ENCODE results near the gene PRPF19. TPM values are rescaled to one million over a fixed set of nuclear protein-coding genes. Genes with fewer than 3 reads are reported as not detected.

PRPF19 gene
- total RNA-seq, 1 donor from 2014 or later: 70.6 TPM

DNA sequence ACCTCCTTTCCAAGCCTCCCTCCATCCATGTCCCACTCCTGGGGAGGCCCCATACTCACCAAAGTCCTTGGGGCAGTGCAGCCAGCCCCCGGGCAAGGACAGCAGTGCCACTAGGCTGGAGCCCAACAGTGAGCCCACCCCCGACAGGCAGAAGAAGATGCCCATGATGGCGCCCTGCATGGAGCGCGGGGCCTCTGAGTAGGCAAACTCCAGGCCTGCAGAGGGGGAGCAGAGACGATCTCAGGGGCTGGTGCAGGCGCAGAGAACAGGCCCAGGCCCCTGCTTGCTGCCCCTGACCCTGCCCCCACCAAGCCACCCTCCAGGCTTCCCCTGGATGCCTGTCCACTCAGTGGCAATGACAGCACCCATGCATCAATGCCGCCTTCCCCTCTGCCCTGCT is 31.4 kb upstream of the PRPF19 start:
- DNase-seq (ENCODE audit: low spot score): no peak

DNA sequence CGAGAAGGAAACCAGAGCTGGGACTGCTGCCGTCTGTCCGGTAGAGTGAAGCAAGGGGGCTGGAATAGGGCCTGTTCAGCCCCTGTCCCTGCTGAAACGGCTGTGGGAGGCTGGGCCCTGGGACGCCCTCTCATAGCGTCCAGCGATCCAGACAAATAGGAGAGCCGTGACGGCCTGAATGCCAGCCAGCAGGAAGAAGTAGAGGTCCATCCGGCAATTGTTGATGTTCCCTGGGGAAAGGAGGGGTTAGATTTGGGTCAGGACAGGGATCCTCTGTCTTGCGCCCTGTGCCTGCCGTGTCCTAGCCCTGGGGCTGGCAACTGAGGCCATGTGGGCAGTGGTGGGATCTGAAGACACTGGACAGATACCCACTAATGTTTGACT is 30.8 kb upstream of the PRPF19 start:
- DNase-seq (ENCODE audit: low spot score): no peak

DNA sequence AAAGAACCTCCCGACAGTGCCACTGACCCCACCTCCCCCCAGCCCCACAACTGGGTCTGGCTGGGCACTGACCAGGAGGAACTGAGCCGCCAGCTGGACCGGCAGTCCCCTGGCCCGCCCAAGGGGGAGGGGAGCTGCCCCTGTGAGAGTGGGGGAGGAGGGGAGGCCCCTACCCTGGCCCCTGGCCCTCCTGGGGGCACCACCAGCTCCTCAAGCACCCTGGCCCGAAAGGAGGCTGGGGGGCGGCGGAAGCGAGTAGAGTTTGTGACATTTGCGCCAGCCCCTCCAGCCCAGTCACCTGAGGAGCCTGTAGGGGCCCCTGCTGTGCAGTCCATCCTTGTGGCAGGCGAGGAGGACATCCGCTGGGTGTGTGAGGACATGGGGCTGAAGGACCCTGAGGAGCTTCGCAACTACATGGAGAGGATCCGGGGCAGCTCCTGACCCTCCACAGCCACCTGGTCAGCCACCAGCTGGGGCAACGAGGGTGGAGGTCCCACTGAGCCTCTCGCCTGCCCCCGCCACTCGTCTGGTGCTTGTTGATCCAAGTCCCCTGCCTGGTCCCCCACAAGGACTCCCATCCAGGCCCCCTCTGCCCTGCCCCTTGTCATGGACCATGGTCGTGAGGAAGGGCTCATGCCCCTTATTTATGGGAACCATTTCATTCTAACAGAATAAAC is 30.2 kb upstream of the PRPF19 start:
- DNase-seq (ENCODE audit: low spot score): no peak

DNA sequence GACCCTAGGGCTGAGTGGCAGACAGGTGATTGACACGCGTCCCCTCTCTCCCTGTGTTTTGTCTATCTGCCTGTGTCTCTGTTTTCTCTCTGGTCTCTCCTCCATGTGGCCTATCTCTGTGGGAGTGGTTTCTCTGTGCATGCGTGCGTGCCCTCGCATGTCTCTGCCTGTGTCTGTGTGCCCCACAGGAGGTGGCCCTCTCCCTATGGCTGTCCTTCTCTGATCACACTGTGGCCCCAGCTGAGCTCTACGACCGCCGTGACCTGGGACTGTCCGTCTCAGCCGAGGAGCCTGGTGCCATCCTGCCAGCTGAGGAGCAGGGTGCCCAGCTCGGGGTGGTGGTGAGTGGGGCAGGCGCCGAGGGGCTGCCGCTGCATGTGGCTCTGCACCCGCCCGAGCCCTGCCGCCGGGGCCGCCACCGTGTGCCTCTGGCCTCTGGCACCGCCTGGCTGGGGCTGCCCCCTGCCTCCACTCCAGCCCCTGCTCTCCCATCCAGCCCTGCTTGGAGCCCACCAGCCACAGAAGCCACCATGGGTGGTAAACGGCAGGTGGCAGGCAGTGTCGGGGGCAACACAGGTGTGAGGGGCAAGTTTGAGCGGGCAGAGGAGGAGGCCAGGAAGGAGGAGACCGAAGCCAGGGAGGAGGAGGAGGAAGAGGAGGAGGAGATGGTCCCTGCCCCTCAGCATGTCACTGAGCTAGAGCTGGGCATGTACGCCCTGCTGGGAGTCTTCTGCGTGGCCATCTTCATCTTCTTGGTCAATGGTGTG is 29.5 kb upstream of the PRPF19 start:
- DNase-seq (ENCODE audit: low spot score): no peak

DNA sequence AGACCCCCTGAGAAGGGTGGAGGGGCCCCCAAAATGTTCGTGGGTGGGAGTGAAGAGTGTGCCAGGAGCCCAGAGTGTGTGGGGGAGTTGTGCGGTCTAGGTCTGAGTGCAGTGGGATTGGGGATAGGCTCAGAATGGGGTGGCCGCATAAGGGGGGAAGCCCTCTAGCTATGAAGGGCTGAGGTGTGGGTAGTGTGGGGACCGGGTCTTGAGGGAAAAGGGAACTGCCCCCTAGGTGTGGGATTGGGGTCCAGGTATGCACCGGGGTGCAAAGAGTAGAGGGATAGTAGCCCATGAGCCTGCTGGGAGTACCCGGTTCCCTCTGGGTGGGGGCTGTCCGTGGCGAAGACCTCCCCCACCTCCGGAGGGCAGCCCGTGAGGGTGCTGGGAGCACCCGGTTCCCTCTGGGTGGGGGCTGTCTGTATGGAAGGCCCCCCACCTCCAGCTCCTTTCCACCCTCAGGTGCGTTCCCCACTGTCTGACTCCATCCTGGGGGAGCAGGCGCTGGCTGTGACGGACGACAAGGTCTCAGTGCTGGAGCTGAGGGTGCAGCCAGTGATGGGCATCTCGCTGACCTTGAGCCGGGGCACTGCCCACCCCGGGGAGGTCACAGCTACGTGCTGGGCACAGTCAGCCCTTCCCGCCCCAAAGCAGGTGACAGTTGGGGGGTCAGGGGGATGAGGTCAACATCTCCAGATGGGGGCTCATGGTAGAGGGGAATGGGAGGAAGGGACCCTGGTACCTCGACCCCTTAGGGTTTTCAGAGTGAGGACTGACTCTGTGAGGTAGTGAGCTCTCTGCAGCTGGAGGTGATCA is 28.6 kb upstream of the PRPF19 start:
- DNase-seq (ENCODE audit: low spot score): no peak

DNA sequence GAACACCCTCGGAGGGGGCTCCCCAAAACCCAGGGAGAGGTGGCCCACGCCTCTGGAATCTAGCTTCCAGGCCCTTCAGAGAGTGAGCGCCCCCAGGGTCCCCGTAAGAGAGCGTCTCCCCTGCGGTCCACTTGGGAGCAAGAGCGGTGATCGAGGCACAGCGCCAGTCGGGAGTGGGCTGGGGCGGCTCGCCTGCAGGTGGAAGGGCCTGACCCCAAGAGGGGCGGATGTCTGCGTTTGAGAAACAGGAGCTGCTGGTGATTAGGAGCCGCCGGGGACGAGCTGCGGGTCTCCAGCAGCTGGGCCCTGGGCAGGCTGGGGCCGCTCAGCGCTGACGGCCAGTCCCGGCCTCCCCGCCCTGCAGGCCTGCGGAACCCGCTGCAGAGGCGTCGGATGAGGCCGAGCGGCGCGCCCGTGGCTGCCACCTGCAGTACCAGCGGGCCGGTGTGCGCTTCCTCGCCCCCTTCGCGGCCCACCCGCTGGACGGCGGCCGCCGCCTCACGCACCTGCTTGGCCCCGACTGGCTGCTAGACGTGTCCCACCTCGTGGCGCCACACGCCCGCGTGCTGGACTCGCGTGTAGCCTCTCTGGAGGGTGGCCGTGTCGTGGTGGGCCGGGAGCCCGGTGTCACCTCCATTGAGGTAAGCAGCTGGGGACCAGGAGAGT is 27.9 kb upstream of the PRPF19 start:
- DNase-seq (ENCODE audit: low spot score): no peak

DNA sequence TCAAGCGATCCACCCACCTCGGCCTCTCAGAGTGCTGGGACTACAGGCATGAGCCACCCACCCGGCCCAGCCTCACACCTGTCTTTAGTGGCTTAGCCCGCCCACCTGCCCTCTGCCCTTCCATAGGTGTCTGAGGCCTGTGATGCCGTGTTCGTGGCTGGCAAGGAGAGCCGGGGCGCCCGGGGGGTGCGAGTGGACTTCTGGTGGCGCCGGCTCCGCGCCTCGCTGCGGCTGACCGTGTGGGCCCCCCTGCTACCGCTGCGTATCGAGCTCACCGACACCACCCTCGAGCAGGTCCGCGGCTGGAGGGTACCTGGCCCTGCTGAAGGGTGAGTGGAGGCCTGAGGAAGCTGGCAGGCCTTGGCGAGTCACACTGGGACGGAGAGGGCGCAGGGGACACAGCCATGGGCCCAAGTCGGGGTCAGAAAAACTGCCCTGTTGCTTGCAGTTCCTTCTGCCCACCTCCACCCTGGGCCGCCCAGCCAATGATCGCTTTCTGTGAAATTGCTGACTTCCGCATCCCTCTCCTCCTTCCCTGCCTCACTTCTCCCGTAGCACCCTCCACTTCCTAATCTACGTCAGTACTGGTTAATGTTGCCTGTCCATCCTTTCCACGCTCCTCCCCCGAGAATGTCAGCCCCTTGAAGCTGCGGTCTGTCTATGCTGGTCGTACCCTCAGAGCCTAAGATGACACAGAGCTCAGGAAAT is 27.2 kb upstream of the PRPF19 start:
- no peak for DNase-seq (ENCODE audit: low spot score)

DNA sequence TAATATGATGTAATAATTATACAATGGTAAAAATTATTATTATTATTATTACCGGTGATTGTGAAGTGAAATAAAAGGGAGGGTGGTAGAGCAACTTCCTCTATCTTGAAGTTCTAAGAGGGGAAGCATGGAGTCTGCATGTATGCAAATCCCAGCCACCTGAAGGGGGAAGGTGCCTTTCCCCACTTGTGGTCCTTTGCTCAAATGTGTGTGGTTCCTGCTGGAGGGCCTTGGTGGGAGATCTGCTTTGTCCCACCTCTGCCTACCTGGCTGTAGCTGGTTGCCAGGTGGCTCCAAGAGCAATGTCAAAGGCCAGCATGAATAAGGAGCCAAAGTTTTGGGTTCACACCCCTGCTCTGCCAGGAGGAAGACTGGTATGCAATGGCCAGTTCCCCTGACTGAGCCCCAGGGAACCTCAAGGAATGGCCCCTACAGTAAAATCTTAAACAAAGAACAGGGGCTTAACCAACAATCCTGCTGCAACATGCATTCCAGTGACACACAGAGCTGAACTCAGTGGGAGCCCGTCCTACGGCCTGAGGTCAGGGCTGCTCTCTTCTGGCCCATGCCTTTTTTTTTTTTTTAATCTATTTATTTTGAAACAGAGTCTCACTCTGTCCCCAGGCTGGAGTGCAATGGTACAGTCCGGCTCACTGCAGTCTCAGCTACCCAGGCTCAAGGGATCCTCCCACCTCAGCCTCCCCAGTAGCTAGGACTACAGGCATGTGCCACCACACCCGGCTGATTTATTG is 26.4 kb upstream of the PRPF19 start:
- no peak for DNase-seq (ENCODE audit: low spot score)

DNA sequence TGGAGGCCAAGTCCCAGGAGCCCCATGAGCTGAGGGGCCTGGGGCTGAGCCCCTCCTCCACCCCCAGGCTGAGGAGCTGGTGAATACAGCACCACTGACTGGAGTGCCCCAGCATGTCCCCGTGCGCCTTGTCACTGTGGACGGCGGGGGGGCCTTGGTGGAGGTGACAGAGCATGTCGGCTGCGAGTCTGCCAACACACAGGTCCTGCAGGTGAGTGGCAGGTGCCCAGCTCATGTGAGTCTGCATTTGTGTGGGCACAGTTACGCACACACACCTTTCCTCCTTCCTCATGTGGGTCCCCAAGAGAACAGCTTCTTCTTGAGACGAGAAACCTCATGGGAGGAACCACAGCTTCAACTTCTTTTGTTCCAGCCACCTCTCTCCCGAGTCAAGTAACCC is 25.5 kb upstream of the PRPF19 start:
- DNase-seq (ENCODE audit: low spot score): no peak

DNA sequence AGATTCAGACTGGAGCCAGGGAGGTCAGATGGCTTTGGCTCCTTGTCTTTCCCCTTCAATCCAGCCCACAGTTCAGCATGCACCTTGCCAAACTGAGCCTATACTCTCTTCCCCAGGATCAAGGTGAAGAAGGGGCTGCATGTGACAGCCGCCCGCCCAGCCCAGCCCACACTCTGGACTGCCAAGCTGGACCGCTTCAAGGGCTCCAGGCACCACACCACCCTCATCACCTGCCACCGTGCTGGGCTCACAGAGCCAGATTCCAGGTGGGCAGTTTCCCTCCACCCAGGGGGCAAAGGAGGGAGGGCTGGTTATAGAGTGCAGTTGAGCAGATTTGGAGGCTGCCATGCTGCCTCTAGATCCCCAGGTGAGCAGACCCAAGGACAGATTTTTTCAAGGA is 24.0 kb upstream of the PRPF19 start:
- DNase-seq (ENCODE audit: low spot score): no peak

DNA sequence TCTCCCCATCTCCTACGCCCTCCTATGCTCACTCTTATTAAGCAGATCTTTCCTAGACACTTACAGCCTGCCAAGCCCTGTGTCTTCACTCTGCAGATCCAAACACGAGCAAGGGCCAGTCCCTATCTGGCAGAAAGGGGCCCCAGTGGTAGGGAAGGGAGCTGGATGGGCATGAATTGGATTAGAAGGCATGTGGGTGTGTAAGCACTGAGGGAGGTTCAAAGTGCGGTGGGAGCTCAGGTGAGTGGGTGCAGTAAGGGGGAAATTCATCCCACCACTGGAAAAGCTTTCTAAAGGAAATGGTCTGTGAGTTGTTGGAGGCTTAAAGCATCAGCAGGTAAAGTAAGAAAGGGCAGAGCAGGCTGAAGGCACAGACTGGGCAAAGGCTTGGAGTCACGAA is 23.4 kb upstream of the PRPF19 start:
- DNase-seq (ENCODE audit: low spot score): no peak

DNA sequence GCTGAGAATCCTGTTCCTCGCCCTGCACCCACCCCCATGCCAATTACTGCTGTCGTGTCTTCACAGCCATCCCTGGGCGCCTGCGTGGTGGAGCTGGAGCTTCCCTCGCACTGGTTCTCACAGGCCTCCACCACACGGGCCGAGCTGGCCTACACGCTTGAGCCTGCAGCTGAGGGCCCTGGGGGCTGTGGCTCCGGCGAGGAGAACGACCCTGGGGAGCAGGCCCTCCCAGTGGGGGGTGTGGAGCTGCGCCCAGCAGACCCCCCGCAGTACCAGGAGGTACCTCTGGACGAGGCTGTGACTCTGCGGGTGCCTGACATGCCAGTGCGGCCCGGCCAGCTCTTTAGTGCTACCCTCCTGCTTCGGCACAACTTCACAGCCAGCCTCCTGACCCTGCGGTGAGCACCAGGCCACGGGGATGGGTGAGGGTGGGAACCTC is 22.2 kb upstream of the PRPF19 start:
- no peak for DNase-seq (ENCODE audit: low spot score)

DNA sequence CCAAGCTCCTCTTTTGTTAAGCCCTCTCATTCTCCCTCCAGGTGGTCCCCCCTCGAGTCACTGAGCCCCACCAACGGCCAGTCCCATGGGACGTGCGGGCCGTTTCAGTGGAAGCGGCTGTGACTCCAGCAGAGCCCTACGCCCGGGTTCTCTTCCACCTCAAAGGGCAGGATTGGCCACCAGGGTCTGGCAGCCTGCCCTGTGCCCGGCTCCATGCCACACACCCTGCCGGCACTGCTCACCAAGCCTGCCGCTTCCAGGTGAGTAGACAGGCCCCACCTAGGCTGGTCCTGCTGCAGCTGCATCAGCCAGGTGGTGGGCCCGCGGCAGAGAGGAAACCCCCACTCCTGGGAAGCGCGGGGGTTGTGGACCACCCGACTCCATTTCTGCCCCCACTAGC is 21.2 kb upstream of the PRPF19 start:
- no peak for DNase-seq (ENCODE audit: low spot score)

DNA sequence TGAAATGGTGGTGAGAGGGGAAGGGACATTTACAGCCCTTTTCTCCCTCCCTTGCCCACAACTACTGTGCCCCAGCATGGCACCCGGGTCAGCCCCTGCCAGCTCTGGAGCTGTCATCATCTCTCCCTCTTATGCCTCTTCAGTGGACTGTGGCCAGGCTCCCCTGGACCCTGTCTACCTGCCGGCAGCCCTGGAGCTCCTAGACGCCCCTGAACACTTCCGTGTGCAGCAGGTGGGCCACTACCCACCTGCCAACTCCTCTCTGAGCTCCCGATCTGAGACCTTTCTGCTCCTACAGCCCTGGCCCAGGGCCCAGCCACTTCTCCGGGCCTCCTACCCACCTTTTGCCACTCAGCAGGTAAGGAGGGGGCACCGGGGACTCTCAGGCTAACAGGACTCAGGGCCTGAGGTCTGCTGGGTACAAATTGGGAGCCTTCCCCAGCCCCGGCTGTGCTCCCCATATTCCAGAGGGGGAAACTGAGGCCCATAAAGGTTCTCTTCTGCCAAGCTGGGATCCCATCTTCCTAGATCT is 20.7 kb upstream of the PRPF19 start:
- no peak for DNase-seq (ENCODE audit: low spot score)

DNA sequence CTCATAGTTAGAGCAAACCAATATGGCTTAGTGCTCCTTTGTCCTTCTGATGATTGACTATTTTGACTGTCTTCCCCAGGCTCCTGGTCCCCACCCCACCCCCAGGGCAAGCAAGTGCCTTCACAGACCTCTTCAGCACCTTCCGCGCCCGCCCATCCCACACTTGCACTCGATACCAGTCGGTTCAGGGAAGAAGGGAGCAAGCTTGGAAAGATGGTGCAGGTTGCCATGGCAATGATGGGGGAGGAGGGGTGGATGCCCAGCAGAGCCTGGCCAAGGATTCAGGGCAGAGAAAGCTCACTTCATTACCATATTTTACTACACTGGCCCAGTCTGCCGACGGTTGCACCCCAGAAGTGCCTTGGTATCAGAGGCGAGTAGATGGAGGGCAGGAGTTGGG is 20.1 kb upstream of the PRPF19 start:
- DNase-seq (ENCODE audit: low spot score): no peak

DNA sequence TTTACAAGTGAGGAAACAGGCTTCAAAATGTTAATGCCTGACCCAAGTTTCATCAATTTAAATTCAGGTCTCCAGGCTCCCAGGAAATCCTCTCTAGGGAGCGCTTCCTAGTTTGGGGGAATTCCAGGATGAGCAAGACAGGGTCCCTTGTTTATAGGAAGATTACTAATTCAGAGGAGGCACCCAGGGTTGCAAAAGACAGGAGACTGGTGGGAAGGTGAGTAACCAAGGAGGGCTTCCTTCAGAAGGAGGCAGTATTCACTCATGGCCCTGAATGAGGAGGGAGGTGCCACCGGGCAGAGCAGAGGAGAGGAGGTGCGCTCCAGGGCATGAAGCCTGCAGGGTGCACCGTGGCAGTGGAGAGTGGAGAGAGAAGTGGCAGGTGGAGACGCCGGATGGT is 19.5 kb upstream of the PRPF19 start:
- DNase-seq (ENCODE audit: low spot score): no peak

DNA sequence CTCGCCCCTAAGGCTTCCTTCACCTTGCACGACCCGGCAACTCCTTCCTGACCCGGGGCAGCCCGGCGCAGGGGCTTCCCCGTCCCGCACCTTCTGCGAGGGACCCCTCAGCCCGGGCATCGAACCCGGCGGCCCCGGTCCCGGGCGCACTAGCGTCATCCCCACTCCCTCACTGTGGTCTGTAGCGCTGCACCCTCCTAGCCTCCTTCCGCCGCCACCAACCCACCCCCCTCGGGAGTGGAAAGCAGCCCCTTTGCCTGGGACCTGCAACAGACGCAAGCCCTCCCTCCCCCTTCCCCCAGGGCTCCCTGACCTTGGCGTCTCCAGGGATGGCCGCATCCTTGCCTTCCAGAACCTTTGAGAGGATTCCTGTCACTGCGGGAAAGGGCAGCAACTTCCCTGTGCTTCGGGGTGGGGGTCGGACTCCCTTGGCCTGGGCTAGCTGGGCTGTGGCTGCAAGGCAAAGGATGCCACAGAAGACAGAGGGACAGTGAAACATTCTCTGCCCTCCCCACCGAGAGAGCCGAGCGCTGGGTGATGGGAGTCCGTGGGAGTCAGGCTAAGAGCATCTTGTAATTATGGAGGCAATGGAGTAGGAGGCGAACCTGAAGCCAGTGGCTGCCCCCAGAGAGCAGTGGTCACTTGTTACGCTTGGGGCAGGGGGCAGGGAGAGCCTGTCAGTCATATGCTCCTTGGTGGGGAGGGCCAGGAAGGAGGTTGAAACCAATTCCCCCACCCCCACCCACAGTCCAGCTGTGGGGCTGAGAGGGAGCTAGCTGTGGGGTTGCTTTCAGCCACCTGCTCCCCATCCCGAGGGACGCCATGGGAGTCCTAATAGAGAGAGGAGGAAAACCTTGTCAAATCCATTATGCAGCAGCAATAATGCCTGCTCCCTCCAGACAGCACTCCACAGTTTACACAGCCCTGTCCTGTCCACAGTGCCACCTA is 18.8 kb upstream of the PRPF19 start:
- DNase-seq (ENCODE audit: low spot score): no peak

DNA sequence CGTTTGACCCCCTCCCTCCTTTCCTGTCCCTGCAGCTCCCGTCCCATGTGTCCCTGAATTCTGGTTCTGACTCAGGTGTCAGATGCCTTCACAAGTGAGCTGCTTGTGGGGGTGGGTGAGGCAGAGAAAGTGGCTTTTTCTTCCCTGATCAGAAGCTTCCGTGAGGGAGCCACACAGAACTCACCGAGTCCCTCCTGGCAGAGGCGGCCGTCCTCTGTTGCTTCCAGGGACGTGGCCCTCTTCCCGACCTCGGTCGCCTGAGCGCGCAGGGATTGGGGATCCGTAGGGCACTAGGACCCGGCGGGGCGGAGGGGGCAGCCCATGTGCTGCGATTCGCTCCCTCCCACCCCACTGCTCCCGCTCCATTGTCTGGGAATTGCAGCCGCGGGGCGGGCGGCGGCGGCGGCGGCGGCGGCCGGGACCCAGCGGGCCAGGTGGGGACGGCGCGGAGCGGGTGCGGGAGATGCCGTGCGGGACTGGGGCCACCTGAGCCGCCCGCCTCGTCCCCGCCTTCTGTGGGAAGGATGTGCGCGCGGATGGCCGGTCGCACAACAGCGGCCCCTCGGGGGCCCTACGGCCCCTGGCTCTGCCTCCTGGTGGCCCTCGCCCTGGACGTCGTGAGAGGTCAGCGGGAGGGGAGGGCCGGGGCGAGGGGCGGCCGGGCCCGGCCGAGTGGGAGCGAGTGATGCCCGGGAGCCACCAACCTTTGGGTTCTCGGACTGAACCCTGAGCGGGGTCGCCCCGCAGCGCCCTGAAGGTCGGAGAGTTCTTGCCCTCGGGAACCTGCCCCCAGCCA is 17.9 kb upstream of the PRPF19 start, which contains the start of gene TMEM132A:
Gene TMEM132A, plus strand, starts transcription at position 351 of the 796 bp plus-strand sequence. Its CDS starts 174 bp downstream, at position 525.
- peak; percentile 68 for DNase-seq (ENCODE audit: low spot score)

DNA sequence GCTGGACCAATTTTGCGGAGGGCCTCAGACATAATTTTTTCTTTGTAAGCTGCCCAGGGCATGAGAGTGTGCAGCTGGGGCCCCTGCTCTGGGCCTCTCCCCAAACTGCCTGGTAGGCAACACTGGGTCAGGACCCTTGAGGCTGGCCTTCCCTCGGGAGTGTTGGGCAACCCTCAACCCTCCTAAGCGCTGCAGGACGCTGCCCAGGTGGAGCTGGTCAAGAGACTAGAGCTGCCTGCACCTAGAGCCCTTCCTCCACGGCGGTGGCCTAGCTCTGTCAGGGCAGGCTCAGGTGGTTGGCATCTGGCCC is 17.4 kb upstream of the PRPF19 start:
- DNase-seq (ENCODE audit: low spot score): no peak
